Measurements from ENCODE around the gene LLGL2.

- TF ChIP-seq CTCF (IDR thresholded peaks at IDR 0.05) (no peak), POLR2A (IDR thresholded peaks at IDR 0.05) (no peak)
Measured at GRCh38 chr17:75592348-75593020, 67.0 kb downstream of the LLGL2 start.
